ENCODE data around the gene PARD3B. TPM values are rescaled to one million over a fixed set of nuclear protein-coding genes. Genes with fewer than 3 reads are reported as not detected.

Gene PARD3B
- total RNA-seq, 1 experiment from 2014 or later = 7.6 TPM

GRCh38 chr2:205463466-205464025 lies 918.3 kb downstream of the PARD3B start:
- no peak for DNase-seq
- Histone ChIP-seq H3K4me1 (replicated peaks; ENCODE audit: insufficient read depth) (no peaks in the 10 kb centered on the region), H3K36me3 (ENCODE audit: low read depth) (no peaks in the 10 kb centered on the region), H3K27me3 (ENCODE audit: insufficient read depth, low read depth) (no peaks in the 10 kb centered on the region), H4K20me1 (ENCODE audit: insufficient read depth) (no peaks in the 10 kb centered on the region), H3K9me2 (ENCODE audit: insufficient read depth) (no peaks in the 10 kb centered on the region), H3K27ac (no peak overlapping the region), H3K4me2 (no peak overlapping the region), H3K4me3 (no peak overlapping the region), H3F3A (ENCODE audit: insufficient read depth, low read depth) (no peaks in the 10 kb centered on the region), H2AFZ (no peak overlapping the region), H3K79me2 (ENCODE audit: low read depth) (no peaks in the 10 kb centered on the region), H3K9me3 (ENCODE audit: insufficient read depth, low read depth) (no peaks in the 10 kb centered on the region)
- BruUV-seq (replicated peaks) = no TSS peak
- POLR2A ChIA-PET (ENCODE audit: unreplicated experiment) = no interaction called here
- CTCF ChIA-PET = no interaction called here
- TF ChIP-seq EZH2 (IDR thresholded peaks at IDR 0.05; ENCODE audit: low read depth) = no peak
- intact Hi-C loops (cut with micrococcal nuclease; ENCODE audit: unreplicated experiment) = no loop called here

DNA sequence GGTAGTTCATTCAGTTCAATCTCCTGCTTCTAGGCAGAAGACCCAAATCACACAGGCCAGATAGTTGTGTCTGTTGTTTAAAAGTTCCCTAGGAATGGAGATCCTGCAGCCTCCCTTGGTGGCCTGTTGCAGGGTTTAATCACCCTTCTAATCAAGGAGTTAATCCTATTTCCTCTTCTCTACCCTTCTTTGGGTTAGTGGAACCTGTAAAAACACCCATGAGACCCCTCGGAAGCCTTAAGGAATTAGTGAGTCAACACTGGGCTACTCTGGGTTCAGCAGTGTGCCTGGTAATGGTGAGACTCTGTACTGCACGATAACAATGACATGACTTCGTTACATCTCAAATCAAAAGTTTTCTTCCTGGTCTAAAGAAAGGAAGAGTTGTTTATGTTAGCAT lies 919.4 kb downstream of the PARD3B start:
- intact Hi-C loops (cut with micrococcal nuclease; ENCODE audit: unreplicated experiment) = no loop called here
- Histone ChIP-seq H3K36me3 (ENCODE audit: low read depth) (no peaks in the 10 kb centered on the region), H3K4me3 (no peak overlapping the region), H3K27ac (no peak overlapping the region), H3K9me2 (ENCODE audit: insufficient read depth) (no peaks in the 10 kb centered on the region), H3K4me1 (replicated peaks; ENCODE audit: insufficient read depth) (no peaks in the 10 kb centered on the region), H4K20me1 (ENCODE audit: insufficient read depth) (no peaks in the 10 kb centered on the region), H3K4me2 (no peak overlapping the region), H3K79me2 (ENCODE audit: low read depth) (no peaks in the 10 kb centered on the region), H3K27me3 (ENCODE audit: insufficient read depth, low read depth) (no peaks in the 10 kb centered on the region), H3F3A (ENCODE audit: insufficient read depth, low read depth) (no peaks in the 10 kb centered on the region), H2AFZ (no peak overlapping the region), H3K9me3 (ENCODE audit: insufficient read depth, low read depth) (no peaks in the 10 kb centered on the region)
- POLR2A ChIA-PET (ENCODE audit: unreplicated experiment) = no interaction called here
- no peak for TF ChIP-seq EZH2 (IDR thresholded peaks at IDR 0.05; ENCODE audit: low read depth)
- DNase-seq = no peak
- BruUV-seq (replicated peaks) = no TSS peak
- CTCF ChIA-PET = no interaction called here

DNA sequence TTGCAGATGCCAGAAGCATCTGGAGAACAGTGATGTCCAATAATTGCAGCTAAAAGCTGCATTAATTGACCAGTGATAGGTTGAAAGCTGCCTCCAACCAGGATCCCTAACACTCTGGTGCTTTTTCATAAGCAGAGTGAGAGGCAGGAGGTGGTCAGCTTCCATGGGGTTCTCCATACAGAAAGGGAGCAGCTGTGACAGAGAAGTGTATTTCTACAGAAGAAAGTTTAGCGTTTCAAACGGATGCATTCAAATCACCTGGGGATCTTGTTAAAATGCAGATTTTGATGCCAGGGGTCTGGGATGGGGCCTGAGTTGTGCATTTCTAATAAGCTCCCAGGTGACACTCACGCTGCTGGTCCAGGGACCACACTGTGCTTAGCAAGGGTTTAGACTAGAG lies 920.5 kb downstream of the PARD3B start:
- CTCF ChIA-PET = no interaction called here
- POLR2A ChIA-PET (ENCODE audit: unreplicated experiment) = interaction anchor here (0.8 kb wide), 1 partner anchor 794 kb away, joined by 3 read pairs; no protein-coding TSS in a partner anchor
- Histone ChIP-seq H2AFZ (no peak overlapping the region), H3K4me3 (no peak overlapping the region), H3K4me2 (no peak overlapping the region), H3K27me3 (ENCODE audit: insufficient read depth, low read depth) (no peaks in the 10 kb centered on the region), H3K27ac (no peak overlapping the region), H3F3A (ENCODE audit: insufficient read depth, low read depth) (no peaks in the 10 kb centered on the region), H3K9me3 (ENCODE audit: insufficient read depth, low read depth) (no peaks in the 10 kb centered on the region), H4K20me1 (ENCODE audit: insufficient read depth) (no peaks in the 10 kb centered on the region), H3K9me2 (ENCODE audit: insufficient read depth) (no peaks in the 10 kb centered on the region), H3K79me2 (ENCODE audit: low read depth) (no peaks in the 10 kb centered on the region), H3K4me1 (replicated peaks; ENCODE audit: insufficient read depth) (no peaks in the 10 kb centered on the region), H3K36me3 (ENCODE audit: low read depth) (no peaks in the 10 kb centered on the region)
- TF ChIP-seq EZH2 (IDR thresholded peaks at IDR 0.05; ENCODE audit: low read depth) (no peak), CTCF (conservative IDR thresholded peaks at IDR 0.05) (no peak)
- intact Hi-C loops (cut with micrococcal nuclease; ENCODE audit: unreplicated experiment) = no loop called here
- no peak for DNase-seq
- no TSS peak for BruUV-seq (replicated peaks)

DNA sequence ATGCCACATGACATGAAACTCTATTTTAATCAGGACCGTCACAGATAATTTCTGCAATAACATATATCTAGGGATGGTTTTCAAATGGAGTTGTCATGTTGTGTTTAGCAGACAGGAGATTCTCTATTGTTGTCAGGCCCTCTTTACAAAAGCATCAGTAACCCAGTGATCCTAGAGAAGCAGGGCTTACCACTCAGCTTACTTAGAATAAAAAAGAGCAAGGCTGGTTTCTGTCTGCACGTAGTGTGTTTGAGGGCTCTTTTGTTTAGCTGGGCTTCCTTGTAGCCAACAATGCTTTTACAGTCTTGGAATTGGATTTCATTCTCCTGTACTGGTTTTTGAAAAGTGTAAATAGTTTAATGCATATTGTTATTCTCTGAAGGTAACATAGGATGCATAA lies 926.5 kb downstream of the PARD3B start:
- Histone ChIP-seq H3K4me2 (no peak overlapping the region), H3K4me1 (replicated peaks; ENCODE audit: insufficient read depth) (no peaks in the 10 kb centered on the region), H3K9me3 (ENCODE audit: insufficient read depth, low read depth) (no peaks in the 10 kb centered on the region), H3K79me2 (ENCODE audit: low read depth) (no peaks in the 10 kb centered on the region), H4K20me1 (ENCODE audit: insufficient read depth) (no peaks in the 10 kb centered on the region), H3K27ac (no peak overlapping the region), H3K9me2 (ENCODE audit: insufficient read depth) (no peaks in the 10 kb centered on the region), H3K36me3 (ENCODE audit: low read depth) (no peaks in the 10 kb centered on the region), H3K4me3 (no peak overlapping the region), H2AFZ (no peak overlapping the region), H3K27me3 (ENCODE audit: insufficient read depth, low read depth) (no peaks in the 10 kb centered on the region), H3F3A (ENCODE audit: insufficient read depth, low read depth) (no peaks in the 10 kb centered on the region)
- no TSS peak for BruUV-seq (replicated peaks)
- ChIA-PET CTCF (no interaction called here), POLR2A (ENCODE audit: unreplicated experiment) (no interaction called here)
- no peak for DNase-seq
- TF ChIP-seq CTCF (conservative IDR thresholded peaks at IDR 0.05) (no peak), EZH2 (IDR thresholded peaks at IDR 0.05; ENCODE audit: low read depth) (no peak)
- intact Hi-C loops (cut with micrococcal nuclease; ENCODE audit: unreplicated experiment) = no loop called here

All from PC-9 (cell line).